HG03521 (cell line): ENCODE results near the gene ZKSCAN1.
A peak's percentile ranks its signal among the peaks of the same experiment; 100 is the strongest.

Experiments
- ATAC-seq: cut with Tn5 transposase; IDR thresholded peaks from one replicate; pipeline ENCODE4 v1.9.1; 2021; ENCODE audit warnings: mild to moderate bottlenecking, moderate library complexity; ENCODE audit not compliant: unreplicated experiment

The ZKSCAN1 gene

DNA sequence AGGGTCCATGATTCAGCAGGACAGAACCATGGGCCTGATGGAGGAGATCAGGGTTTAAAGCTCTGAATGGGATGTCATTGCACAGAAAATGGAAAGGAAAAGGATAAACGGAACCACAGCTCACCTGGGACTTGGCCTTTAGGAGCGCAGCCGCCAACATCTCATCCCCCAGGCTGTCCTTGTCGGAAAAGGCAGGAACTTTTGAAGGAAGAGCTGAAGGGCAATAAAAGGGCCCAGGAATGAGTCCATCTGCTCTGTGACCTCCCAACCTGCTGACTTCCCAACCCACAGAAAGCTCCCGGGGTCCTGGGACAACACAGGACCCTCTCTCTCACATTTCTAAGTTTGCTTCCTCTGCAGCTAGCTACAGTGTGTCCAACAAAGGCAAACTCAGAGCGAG, 60.0 kb downstream of the ZKSCAN1 start:
- ATAC-seq, result no peak

- ATAC-seq, result no peak
Measured at GRCh38 chr7:100077205-100077604, 61.8 kb downstream of the ZKSCAN1 start.

DNA sequence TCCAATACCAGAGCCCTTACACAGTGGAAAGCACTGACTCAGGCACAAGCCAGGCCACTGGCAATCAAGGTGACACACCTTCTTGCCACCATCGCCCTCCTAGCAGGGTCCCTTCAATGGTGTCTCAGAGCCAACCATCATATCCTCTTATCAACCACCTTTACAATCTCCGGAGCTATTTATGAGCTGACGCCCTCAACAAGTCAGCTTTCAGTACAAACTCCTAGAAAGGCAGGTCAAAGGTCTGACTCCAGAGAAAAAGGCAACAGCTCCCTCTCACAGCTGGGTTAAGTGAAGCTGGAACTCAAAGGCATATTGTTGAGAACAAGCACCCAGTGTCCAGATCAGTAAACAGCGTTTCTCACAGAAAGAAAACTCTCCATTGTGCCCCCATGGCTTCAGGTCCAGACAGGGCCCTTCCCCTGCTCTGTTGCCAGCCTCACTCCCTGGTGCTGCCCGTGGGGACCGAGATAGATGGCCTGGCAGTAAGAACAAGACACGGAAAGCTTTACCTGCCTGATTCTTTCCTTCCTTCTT, 63.7 kb downstream of the ZKSCAN1 start:
- no peak for ATAC-seq

- ATAC-seq, result peak; percentile 3
Measured at GRCh38 chr7:100080907-100081534, 65.6 kb downstream of the ZKSCAN1 start.

DNA sequence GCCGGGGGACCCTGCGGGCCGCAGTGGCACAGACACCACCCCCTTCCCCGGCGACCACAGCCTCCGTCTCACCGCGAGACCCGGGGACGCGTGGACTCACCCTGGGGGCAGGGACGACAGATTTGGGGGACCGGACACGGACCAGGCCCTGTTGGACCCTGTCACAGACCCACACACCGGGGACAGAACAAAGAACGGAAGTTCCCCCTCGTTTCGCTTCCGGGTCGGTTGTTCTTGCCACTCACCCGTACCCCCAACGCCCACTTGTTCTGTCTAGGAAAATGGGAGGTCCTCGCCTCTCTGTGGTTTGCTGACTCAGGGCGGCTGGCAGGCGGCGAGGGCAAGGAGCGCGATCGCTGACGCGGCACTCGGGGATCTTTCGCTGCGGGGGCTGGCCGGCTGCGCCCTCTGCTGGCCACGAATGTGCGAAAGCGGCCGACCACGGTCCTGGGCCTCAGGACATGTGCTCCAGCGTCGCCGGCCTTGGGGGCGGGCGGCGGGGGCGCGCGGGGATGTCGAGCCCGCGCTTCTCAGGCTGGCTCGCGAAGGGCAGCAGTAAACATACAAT, 66.2 kb downstream of the ZKSCAN1 start, which contains the start of gene ZNF3:
Gene ZNF3, minus strand, starts transcription at position 189 of the 568 bp plus-strand sequence. CDS start 4,366 bp downstream, outside the sequence.
- peak; percentile 78 for ATAC-seq

DNA sequence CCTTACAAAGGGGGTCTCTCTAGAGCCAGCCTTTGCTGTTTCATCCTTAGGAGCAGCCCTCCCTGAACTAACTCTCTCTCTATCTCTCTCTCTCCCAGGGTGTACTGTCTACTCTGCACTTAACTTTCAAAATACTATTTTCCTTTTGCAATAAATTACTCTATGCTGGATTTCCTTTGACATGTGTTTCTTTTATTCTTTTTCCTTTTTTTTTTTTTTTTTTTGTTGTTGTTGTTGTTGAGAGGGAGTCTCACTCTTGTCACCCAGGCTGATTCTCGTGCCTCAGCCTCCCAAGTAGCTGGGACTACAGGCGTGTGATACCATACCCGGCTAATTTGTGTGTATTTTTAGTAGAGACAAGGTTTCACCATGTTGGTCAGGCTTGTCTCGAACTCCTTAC, 67.6 kb downstream of the ZKSCAN1 start:
- ATAC-seq, result no peak

- ATAC-seq, result no peak
Measured at GRCh38 chr7:100085515-100085914, 70.1 kb downstream of the ZKSCAN1 start.

DNA sequence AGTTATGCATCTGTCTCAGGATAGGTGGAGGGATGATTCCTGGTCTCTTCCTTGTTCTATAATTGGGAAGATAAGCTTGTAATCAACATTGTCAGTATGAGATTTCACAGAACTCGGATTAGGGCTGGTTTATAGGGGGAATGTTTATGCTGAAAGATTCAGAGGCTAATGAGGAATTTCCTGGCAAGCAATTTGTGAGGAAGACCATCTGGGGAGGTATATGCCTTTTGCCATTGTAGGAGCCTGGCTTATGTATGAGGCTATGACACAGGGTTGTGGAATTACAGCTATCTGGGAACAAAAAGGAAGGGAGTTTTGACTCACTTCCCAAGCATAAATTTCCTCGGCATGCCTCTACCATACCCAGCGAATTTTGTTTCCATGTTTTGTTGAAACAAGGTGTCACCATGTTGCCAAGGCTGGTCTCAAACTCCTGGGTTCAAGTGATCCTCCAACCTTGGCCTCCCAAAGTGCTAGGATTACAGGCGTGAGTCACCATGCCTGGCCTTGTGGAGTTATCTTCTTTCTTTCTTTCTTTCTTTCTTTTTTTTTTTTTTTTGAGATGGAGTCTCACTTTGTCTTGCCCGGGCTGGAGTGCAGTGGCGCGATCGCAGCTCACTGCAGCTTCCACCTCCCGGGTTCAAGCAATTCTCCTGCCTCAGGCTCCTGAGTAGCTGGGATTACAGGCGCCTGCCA, 71.8 kb downstream of the ZKSCAN1 start:
- ATAC-seq, result no peak

GRCh38 chr7:100088095-100088620, 72.8 kb downstream of the ZKSCAN1 start:
- ATAC-seq, result no peak

- peak; percentile 42 for ATAC-seq
Measured at GRCh38 chr7:100088621-100089457, 73.4 kb downstream of the ZKSCAN1 start, which contains the start of gene COPS6. TSS of gene COPS6 (plus strand) at chr7:100088969. CDS start at chr7:100088991, 22 bp downstream.

- ATAC-seq, result no peak
Measured at GRCh38 chr7:100089458-100090196, 74.2 kb downstream of the ZKSCAN1 start.

GRCh38 chr7:100090527-100091410, 75.4 kb downstream of the ZKSCAN1 start:
- no peak for ATAC-seq
